ENCODE results near the gene GOLGA8Q.
"Not testable (repeated sequence)": the region's sequence is repeated elsewhere in the genome, so short reads cannot be mapped to it uniquely, and the experiment has no call there.

DNA sequence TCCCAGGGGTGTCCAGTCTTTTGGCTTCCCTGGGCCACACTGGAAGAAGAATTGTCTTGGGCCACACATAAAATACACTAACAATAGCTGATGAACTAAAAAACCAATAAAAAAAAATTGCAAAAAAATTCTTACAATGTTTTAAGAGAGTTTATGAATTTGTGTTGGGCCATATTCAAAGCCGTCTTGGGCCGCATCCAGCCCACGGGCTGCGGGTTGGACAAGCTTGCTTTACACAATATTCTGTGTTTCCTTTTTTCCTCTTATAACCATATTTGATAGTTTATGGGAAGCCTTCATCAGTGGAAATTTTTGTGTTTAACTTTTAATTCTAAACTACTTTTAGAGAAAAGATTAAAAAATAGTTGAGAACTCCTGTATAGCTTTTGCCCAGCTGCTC lies 28.9 kb downstream of the GOLGA8Q start:
- not testable (repeated sequence) for TF ChIP-seq EZH2 (IDR thresholded peaks at IDR 0.05; ENCODE audit: insufficient read depth, poor library complexity, severe bottlenecking); EZH2phosphoT487 (IDR thresholded peaks at IDR 0.05; ENCODE audit: insufficient read depth, low read depth)

Measured in GM23248 (cell line).